ENCODE data around the gene HSPB3.
"Not testable (repeated sequence)": the region's sequence is repeated elsewhere in the genome, so short reads cannot be mapped to it uniquely, and the experiment has no call there.

The HSPB3 gene

DNA sequence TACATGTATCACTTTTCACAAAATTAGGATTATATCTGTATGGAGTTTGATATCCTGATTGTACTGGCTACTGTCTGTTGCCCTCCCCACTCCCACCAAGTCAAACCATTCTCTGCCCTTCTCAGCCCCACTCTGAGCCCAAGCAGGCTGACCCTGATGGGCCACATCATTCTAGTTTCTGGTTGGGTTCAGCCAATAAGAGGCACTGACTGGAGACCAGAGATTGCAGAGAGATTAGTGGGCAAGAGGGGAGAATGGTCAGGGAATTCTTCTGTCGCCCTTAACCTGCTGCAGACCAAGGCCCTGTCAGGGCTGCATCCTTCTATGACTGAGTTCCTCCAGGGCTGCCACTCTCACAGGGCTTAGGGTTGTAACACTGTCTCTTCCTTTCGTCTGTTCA is 2.7 kb downstream of the HSPB3 start:
- DNase-seq: no peak

DNA sequence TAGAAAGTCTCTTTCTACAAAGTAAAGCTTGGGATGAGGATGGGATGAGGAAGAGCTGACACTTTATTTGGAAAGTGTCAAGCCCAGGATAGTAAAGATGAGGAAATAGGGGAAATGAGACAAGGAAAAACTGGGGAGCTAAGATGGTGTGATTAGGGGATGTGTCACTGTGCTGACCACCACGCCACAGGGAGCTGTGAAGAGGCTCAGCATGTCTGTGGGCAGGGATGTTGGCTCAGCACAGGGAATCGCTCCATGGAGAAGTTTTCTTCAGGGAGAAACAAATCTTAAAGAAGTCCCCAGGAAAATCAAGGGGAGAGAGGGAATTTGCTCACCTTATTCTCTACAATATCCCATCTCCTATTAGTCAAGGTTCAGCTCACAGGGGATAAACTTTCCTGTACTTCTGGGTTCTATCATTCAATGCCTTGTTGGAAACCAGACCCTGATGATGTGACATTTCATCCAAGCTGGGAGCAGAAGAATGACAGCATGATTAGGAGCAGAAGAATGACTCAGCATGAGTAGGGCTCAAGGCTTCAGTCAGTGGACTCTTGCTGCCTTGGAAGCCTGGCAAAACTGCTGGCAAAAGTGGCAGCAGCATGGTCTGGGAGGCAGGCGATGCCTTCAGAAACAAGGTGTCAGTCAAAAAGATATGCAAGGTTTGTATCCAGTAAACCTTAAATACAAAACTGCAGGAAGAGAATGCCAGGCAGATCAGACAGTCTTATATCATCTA is 4.9 kb downstream of the HSPB3 start:
- DNase-seq: no peak

DNA sequence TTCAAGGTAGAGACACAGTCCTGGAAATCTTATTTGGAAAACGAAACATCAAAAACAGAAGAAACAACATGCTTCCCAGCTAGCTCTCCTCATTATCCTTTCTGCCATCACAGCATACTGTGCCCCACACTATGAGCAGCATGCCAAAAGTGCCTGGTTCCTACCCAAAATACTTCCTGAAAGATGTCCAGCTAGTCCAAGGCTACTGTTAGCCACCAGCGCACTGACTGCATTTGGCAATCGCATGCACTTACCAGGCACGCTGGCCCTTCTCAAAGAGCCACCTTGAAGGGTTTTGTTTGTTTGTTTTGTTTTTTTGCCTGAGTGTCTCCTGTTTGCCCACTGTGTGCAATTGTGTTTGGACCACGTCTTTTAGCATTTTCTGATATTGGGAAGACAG is 6.8 kb downstream of the HSPB3 start:
- DNase-seq: no peak

DNA sequence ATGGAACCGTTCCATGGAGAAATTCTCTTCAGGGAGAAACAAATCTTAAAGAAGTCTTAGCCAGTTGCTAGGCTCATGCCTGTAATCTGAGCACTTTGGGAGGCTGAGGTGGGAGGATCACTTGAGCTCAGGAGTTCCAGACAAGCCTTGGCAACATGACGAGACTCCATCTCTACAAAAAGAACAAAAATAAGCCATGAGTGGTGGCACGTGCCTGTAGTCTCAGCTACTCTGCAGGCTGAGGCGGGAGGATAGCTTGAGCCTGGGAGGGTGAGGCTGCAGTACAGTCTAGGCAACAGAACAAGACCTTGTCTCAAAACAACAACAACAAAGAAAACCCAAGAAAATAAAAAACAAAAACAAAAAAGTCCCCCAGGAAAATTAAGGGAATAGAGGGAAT is 8.2 kb downstream of the HSPB3 start:
- no peak for DNase-seq

DNA sequence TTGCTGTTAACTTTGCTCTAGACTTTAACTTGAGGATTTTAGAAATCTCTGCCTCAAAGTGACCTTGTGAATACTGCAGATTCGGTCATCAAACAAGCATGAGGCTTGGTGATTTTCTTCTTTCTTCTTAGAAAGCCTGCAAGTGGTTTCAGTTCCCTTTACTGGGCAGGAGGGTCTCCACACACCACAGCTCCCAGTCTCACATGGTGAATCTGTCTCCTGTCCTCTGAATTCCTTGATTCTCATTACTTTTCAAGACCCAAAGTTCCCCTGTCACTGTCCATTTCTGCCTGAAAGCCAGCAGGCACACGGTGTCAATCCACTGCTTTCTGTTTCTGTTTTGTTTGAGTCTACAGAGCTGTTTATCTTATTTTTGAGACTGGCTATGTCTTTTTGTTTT is 14.1 kb downstream of the HSPB3 start:
- no peak for DNase-seq

DNA sequence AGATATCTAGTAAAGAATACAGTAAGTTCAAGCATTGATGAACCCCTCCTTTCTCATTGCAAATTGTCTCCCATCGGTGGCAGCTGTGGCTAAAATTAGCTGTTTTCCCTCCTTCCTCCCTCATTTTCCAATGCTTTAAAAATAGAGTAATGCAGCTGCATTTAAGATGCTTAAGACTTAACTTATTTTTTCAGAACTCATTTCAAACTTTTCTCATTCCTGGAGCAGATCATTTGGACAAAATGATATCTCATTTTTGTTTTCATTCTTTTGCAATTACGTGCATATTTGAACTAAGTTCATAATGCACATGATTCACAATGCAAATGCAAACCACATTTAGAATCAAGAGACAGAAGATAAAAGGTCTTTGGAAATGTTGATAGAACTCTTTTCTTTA is 14.6 kb downstream of the HSPB3 start:
- DNase-seq: no peak

DNA sequence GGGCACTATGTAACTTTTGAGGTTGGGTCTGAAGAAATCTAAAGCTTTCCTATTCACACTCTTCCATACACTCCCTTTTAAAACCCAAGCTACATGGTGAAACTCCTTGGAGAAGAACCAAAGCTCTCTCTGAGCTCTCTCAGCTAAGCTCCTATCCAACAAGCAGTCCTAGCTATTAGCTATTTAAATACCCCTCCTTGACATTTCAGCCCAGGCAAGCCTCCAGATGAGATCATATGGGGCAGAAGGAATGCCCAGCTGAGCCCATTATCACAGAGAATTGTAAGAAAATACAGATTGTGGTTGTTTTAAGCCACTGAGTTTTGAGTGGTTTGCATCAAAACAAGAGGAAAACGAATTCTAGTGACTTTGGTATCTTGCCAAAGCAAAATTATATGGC is 15.2 kb downstream of the HSPB3 start:
- no peak for DNase-seq

DNA sequence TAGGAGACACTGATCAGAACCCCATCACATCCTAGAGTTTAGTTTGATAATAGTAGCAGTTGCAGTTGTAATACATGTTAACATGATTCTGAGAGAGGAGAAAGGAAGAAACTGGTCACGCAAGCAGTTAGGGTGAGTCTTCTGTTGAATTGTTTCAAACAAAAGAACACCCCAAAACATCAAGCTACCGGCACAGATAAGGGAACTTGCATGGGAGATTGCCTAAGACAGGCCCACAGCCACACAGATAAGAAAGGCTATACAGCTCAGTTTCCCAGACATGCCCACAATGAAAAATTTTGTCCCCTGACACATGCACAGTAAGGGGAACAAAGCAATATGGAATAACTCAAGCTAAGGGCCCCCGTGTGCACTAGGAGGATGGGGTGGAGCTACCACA is 15.9 kb downstream of the HSPB3 start:
- no peak for DNase-seq

DNA sequence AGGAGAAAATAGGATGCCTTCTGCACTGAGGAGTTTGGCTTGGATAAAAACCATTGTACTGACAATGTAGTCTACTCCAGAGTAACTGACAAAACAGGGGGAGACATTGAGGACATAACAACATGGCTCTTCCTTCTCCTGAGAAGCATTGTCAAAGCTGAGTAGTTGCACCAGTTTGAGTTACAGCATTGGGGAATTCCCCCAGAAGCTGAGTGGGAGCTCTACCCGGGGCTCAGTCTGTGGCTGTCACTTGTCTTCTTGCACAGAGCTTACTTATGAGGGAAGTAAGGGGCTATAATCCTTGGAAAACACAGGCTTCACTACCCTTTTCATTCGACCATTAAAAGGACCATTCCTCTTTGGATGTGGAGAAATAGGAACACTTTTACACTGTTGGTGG is 21.2 kb downstream of the HSPB3 start:
- DNase-seq: no peak

DNA sequence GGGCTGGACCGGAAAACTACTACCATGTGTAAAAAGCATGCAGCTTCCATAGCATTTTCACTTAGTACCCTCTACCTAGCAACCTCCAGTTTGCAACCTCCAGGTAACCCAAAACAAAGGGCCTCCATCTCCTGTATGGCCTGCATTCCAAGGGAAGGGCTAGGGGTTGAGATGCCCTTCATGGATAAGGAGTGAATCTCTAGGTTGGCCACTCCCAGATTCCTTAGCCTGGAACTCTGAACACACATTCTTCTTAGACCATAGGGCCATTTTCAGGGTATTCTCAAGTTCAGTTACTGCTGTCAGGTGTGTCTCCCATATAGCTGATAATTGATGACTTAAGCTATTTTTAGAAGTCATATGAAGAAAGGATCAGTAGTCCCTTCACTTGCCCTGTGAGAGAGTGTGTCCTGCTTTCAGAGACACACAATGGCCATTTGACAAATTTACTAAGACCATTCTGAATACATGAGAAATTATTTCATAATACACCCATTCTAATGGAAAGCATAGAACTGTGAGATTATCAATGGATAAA is 22.5 kb downstream of the HSPB3 start:
- no peak for DNase-seq

DNA sequence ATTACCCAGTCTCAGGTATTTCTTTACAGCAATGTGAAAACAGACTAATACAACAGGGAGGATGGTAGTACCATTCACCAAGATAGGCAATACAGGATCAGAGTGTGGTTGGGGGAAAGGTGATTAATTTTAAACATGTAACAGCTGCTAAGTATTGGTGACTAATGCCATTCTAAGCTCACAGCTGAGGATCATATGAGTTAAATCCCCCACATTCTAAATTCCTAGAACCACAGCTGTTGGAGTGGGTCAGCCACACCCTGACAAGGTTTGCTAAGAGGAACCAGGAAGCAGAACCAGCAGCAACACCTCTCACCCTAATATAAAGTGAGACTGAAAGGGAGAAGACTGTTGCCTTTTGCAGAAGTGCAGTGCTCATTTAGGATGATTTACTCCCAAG is 24.8 kb downstream of the HSPB3 start:
- no peak for DNase-seq

DNA sequence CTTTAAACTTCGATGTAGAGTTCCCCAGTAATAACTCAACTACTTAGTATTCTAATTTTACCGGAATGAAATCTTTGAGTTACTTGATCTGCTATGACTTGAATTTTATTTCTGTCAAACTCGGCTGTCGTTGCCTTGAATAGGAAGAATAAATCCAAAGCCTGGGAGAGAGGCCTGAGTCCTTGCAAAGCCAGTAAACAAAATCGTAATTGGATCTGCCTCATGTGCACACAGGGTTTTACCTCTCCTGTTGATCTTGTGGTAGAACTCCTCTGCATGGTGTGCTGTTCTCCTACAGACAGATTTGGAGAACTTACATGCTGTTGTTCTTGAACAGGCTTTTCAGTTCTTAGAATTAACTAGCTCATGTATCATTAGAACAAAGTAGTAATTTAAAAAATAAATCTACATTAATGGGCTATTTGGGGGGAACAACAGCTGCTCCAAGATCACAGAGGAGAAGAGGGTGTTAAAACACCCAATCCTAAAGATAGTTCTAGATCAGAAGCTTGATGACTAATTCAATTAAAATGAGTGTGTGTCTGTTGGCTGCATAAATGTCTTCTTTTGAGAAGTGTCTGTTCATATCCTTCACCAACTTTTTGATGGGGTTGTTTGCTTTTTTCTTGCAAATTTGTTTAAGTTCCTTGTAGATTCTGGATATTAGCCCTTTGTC is 28.9 kb downstream of the HSPB3 start:
- no peak for DNase-seq

DNA sequence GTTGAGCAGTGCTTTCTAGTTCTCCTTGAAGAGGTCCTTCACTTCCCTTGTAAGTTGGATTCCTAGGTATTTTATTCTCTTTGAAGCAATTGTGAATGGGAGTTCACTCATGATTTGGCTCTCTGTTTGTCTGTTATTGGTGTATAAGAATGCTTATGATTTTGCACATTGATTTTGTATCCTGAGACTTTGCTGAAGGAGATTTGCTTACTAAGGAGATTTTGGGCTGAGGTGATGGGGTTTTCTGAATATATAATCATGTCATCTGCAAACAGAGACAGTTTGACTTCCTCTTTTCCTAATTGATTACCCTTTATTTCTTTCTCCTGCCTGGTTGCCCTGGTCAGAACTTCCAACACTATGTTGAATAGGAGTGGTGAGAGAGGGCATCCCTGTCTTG is 30.2 kb downstream of the HSPB3 start:
- not testable (repeated sequence) for DNase-seq

DNA sequence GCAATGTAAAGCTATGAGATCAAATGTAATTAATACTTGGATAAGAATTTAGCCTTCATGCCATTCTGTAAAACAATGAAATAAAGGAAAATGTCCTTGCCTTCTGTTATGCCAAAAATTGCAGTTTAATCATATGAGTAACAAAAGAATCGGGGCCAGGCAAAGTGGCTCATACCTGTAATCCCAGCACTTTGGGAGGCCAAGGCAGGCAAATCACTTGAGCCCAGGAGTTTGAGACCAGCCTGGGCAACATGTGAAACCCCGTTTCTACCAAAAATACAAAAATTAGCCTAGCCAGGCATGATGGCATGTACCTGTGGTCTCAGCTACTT is 34.1 kb downstream of the HSPB3 start:
- not testable (repeated sequence) for DNase-seq

DNA sequence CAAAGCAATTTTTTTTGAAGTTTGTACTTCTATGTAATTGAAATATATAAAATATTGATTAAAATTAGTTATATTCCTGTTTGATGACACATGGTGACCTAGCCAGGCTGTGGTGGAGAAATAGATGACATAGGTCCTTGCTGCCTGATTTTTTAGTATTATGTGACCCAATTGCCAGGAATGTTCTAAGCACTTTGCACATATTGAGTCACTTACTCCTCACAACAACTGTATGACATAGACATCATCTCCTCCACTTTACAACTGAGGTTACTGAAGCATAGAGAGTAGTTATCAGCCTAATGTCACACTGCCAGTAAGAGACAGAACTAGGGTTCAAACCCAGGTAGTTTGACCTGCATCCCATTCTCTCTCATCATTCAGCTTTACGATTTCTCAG is 35.8 kb downstream of the HSPB3 start:
- no peak for DNase-seq

DNA sequence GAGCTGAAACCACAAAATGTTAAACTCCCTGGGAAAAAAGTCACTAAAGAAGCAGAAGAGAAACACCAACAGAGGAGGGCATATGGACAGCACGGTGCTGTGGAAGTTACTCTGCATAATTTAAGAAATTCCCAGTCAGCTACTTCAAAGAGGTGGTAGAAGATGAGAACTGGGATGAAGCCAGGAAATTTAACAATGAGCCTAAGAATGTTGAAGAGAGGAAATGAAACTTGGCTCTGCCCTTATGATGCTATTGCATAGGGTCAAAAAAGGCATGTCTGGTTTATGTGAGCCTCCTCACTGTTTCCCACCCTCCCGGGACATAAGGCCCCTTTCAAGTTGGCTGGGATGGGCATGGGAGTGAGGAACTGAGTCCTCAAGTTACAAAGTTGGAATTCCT is 36.7 kb downstream of the HSPB3 start:
- DNase-seq: no peak

DNA sequence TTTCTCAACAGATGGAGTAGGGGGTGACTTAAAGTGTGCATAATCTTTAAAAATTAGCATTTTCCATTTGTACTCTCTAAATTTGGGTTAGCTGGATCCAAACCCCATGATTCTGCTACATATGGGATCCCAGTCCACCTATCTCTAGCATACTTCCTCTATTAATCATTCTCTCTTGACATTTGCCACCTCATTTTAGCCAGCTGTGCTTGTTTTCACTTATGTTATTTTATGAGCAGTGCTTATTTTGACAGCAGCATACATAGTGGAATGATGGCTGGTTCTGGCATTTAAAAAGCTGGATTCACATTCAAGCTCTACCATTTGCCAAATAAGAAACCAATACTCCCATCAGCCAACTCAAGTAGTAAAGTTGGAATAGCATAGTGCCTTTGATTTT is 39.5 kb downstream of the HSPB3 start:
- DNase-seq: no peak
